ENCODE data around the gene LIMS2. TPM values are rescaled to one million over a fixed set of nuclear protein-coding genes. Genes with fewer than 3 reads are reported as not detected.

The LIMS2 gene
- total RNA-seq, 4 donors from 2014 or later = 5.3 to 15.5 (median 9.9) TPM

- intact Hi-C loops (cut with DNase I; ENCODE audit: low total_unique reads) = no loop called here
- H3K36me3 ChIP-seq = no peaks in the 10 kb centered on the region
- TF ChIP-seq CTCF (IDR thresholded peaks at IDR 0.05 in 4 of 5, conservative IDR thresholded peaks at IDR 0.05 in 1 of 5) = no peak
- TF ChIP-seq POLR2A (IDR thresholded peaks at IDR 0.05) = no peak
- no peak for DNase-seq
- no peaks in the 10 kb centered on the region for H3K4me1 ChIP-seq
- no peaks in the 10 kb centered on the region for H3K9me3 ChIP-seq
- H3K27ac ChIP-seq = no peak overlapping the region
- in situ Hi-C loops (cut with MboI; ENCODE audit: low sequenced_read_pairs in 4 of 4) = no loop called here
- H3K4me3 ChIP-seq = no peak overlapping the region
- no peaks in the 10 kb centered on the region for H3K27me3 ChIP-seq
- no peak for ATAC-seq
Measured at GRCh38 chr2:127612111-127612822, 63.1 kb downstream of the LIMS2 start.

GRCh38 chr2:127611076-127611925, 64.0 kb downstream of the LIMS2 start:
- no peaks in the 10 kb centered on the region for H3K4me1 ChIP-seq
- intact Hi-C loops (cut with DNase I; ENCODE audit: low total_unique reads) = no loop called here
- in situ Hi-C loops (cut with MboI; ENCODE audit: low sequenced_read_pairs in 4 of 4) = no loop called here
- H3K36me3 ChIP-seq = no peaks in the 10 kb centered on the region
- no peak overlapping the region for H3K27ac ChIP-seq
- H3K4me3 ChIP-seq = no peak overlapping the region
- TF ChIP-seq POLR2A (IDR thresholded peaks at IDR 0.05) (no peak), CTCF (IDR thresholded peaks at IDR 0.05 in 4 of 5, conservative IDR thresholded peaks at IDR 0.05 in 1 of 5) (no peak)
- no peaks in the 10 kb centered on the region for H3K27me3 ChIP-seq
- no peak for DNase-seq
- ATAC-seq = no peak
- H3K9me3 ChIP-seq = no peaks in the 10 kb centered on the region

- no peaks in the 10 kb centered on the region for H3K36me3 ChIP-seq
- H3K9me3 ChIP-seq = no peaks in the 10 kb centered on the region
- in situ Hi-C loops (cut with MboI; ENCODE audit: low sequenced_read_pairs in 4 of 4) (no loop called here), intact Hi-C loops (cut with DNase I; ENCODE audit: low total_unique reads) (no loop called here)
- no peaks in the 10 kb centered on the region for H3K27me3 ChIP-seq
- ATAC-seq (no peak), DNase-seq (no peak)
- H3K4me1 ChIP-seq = no peaks in the 10 kb centered on the region
- no peak overlapping the region for H3K27ac ChIP-seq
- no peak for TF ChIP-seq CTCF (IDR thresholded peaks at IDR 0.05 in 4 of 5, conservative IDR thresholded peaks at IDR 0.05 in 1 of 5)
- TF ChIP-seq POLR2A (IDR thresholded peaks at IDR 0.05) = no peak
- no peak overlapping the region for H3K4me3 ChIP-seq
Measured at GRCh38 chr2:127610561-127610960, 64.8 kb downstream of the LIMS2 start.

GRCh38 chr2:127609818-127610217, 65.5 kb downstream of the LIMS2 start:
- intact Hi-C loops (cut with DNase I; ENCODE audit: low total_unique reads) (no loop called here), in situ Hi-C loops (cut with MboI; ENCODE audit: low sequenced_read_pairs in 4 of 4) (no loop called here)
- ATAC-seq = no peak
- Histone ChIP-seq H3K4me3 (no peak overlapping the region), H3K27ac (no peak overlapping the region), H3K36me3 (no peaks in the 10 kb centered on the region), H3K9me3 (no peaks in the 10 kb centered on the region), H3K4me1 (no peaks in the 10 kb centered on the region), H3K27me3 (no peaks in the 10 kb centered on the region)
- DNase-seq = no peak
- TF ChIP-seq CTCF (IDR thresholded peaks at IDR 0.05 in 4 of 5, conservative IDR thresholded peaks at IDR 0.05 in 1 of 5) (no peak), POLR2A (IDR thresholded peaks at IDR 0.05) (no peak)

Data from gastrocnemius medialis (tissue), 4 donors.